ENCODE measurements around the gene P4HA1.

- TF ChIP-seq ZNF274 (IDR thresholded peaks at IDR 0.05; ENCODE audit: low read depth, low read length) = no peak
- no peak for TF ChIP-seq YY1 (IDR thresholded peaks at IDR 0.05; ENCODE audit: insufficient read depth, insufficient read length)
- TF ChIP-seq SUZ12 (IDR thresholded peaks at IDR 0.05; ENCODE audit: extremely low read depth, insufficient read depth, insufficient read length) = no peak
Measured at GRCh38 chr10:73117976-73118743, 21.5 kb upstream of the P4HA1 start.
